GM19455 (cell line): Measurements from ENCODE around the gene EMP3.
"Not testable (repeated sequence)": the region's sequence is repeated elsewhere in the genome, so short reads cannot be mapped to it uniquely, and the experiment has no call there.

Experiments
- ATAC-seq: cut with Tn5 transposase; IDR thresholded peaks from one replicate; pipeline ENCODE4 v1.9.1; 2021; ENCODE audit not compliant: unreplicated experiment

The EMP3 gene

DNA sequence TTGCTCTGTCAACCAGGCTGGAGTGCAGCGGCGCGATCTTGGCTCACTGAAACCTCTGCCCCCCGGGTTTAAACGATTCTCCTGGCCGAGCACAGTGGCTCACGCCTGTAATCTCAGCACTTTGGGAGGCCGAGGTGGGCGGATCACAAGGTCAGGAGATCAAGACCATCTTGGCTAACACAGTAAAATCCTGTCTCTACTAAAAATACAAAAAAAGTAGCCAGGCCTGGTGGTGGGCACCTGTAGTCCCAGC is 7.7 kb upstream of the EMP3 start:
- not testable (repeated sequence) for ATAC-seq

DNA sequence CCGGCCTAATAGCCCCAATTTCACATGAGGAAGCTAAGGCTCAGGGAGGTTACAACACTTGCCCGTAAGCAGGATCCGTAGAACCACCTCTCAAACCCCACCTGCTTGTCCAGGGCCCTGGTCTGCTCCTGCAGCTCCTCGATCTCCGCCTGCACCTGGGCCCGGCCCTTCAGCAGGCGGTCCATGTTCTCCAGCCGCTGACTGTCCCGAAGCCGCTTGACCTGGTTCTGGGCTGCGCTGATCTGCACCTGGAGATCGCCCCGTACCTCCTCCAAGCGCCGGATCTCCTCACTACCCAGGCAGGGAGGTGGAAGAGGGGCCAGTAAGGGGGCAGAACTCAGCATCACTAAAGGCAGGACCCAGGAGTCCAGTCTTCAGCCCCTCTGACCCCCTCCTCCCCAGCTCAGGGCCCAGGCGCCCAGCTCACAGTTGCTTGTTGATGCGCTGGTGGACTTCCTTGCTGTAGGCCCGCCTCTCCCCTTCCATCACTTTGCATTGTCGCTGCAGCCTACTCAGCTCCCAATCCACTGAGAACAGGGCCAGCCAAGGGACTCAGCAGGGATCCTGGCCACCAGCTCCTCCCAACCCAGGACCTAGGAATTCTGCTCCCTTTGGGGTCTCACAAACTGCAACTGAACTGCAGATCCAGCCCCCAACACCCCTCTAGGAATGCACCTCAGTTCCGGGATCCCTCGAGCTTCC is 6.9 kb upstream of the EMP3 start:
- no peak for ATAC-seq

DNA sequence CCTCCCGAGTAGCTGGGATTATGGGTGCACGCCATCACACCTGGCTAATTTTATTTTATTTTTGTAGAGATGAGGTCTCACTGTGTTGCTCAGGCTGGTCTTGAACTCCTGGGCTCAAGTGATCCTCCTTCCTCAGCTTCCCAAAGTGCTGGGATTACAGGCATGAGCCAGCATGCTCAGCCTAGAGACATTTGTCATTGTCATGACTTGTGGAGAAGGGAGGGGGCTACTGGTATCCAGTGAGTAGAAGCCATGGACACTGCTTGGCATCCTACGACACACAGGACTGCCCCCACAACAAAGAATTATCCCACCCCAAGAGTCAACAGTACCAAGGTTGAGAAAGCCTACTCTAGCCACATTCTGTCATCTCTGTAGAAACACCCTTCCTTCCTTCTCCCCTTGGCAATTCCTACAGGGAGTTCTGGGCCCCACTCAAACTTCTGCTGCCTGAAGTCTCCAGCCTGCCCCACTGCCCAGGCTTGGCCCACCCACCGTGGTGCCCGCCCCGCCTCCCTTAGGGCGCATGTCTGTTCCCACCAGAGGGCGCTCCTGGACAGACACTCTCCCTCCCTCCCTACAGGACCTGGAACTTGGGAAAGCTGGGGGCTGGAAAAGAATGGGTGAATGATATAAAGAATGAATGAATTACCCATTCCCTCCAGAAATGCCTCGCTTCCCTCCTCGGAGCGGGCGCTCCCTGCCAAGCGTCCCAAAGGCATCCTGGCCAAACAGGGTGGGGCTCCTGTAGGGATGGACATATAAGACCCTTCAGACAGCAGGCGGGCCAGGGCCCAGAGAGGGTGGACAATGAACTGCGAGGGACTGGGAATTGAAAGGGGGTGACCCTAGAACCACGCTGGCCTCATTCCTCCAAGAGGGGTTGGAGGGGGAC is 5.5 kb upstream of the EMP3 start:
- no peak for ATAC-seq

DNA sequence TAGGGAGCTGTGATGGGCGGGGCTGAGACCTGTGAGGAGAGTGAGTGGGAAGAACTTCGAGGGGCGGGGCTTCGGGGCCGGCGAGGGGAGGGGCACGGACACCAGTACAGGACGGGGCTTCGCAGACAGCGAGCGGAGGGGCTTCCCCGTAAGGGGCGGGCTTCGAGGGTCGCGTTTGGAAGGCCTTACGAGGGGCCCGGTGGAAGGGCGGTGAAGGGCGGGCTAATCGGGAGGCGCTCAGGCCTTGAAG is 4.1 kb upstream of the EMP3 start:
- ATAC-seq: peak; percentile 44

DNA sequence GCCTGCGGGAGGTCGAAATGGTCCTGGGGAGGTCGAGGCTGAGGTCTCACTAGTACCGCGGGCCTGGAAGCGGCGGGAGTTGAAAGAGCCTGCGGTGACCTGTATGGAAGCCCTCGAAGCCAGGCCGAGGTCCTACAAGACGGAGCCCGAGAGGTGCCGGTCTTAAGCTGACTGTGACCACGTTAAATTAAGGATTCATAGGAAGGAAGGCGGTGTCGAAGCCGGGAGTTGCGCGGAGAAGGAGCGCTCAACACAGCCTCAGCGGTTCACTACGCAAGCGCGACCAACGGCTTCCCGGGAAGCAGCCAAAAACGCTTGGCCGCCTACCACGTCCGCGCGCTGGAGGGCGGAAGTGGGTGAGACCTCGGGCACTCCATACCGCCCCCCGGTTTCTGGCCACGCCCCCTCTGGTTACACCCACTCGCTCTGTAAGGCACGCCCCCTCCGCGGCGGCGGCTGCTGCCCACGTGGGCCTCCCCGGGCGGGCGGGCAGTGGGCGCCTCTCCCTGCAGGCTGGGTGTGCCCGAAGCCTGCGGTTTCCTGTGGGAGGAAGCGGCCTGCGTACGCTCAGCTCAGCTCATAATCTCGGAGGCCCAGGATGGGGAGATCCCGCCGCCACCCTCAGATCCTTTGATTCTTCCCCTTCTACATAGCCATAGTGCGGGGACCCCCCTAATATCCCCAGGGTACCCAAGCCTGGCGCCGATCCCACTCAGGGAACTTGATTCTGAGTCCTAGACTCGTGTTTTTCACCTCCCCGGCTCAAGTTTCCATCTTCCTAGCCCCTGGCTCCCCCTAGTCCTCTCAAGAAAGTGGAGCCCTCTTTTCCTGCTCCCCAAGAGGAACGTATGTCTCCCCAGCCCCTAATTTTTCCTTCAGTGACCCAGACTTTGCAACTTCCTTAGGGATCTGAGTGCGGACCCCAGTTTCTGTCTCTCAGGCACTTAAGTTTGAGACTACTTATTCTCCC is 3.4 kb upstream of the EMP3 start:
- peak; percentile 54 for ATAC-seq

DNA sequence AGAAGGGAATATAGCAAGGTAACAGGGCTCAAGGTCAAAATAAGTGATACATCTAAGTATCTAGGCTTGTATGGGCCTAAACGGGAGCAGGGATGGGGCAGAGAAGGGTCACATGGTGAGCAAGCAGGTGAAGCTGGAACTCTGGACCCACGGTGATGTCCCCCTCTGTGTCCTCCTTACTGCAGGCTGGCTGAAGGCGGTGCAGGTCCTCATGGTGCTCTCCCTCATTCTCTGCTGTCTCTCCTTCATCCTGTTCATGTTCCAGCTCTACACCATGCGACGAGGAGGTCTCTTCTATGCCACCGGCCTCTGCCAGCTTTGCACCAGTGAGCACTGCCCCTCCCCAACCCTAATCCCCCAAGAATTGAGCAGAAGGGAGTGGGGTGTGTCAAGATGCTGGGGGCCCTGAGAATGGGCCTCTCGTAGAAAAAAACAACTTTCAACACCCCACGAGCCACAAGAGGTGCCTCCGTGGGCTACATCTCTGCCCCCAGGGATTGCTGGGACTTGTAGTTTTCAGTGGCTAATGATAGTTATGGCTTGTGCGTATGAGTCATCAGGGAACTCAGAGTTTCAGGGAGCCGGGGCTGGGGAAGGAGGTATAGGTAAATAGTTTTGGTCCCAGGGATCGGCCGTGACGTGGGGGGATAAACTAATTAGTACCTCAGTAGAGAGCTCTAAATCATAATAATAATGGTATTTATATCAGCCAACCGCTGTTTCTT is 4.0 kb downstream of the EMP3 start:
- no peak for ATAC-seq

DNA sequence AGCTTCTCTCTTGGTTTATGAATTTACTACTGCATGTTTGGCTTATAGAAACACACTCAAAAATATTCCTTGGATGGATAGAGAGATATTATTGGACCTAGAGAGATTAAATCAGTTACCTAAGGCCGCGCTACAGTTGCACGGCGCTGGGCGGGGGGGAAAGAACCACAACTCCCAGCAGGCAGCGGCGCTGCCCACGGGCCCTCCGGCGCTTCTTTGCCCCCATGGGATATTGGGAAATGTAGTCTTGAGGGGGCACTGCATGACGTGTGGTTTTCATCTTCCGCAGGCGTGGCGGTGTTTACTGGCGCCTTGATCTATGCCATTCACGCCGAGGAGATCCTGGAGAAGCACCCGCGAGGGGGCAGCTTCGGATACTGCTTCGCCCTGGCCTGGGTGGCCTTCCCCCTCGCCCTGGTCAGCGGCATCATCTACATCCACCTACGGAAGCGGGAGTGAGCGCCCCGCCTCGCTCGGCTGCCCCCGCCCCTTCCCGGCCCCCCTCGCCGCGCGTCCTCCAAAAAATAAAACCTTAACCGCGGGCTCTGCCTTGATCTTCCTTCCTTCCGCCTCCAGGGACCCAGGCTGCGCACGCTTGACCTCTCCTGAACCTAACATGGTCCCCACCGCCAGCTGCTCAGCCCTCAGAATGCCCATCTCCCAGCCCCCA is 4.8 kb downstream of the EMP3 start:
- no peak for ATAC-seq

DNA sequence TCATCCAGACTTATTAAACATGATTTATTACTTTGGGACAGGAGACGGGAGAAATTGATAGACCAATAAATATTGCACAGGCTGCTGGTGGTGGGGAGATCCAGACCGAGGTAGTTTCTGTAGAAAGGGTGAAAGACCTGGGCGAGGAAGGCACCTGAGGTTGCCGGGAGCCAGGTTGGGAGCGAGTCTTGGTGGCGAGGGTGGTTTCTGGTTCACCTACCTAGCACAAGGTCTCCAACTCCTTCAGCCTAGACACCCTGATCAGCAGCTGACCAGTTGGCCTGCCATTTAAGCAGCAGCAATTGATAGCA is 7.0 kb downstream of the EMP3 start:
- no peak for ATAC-seq

DNA sequence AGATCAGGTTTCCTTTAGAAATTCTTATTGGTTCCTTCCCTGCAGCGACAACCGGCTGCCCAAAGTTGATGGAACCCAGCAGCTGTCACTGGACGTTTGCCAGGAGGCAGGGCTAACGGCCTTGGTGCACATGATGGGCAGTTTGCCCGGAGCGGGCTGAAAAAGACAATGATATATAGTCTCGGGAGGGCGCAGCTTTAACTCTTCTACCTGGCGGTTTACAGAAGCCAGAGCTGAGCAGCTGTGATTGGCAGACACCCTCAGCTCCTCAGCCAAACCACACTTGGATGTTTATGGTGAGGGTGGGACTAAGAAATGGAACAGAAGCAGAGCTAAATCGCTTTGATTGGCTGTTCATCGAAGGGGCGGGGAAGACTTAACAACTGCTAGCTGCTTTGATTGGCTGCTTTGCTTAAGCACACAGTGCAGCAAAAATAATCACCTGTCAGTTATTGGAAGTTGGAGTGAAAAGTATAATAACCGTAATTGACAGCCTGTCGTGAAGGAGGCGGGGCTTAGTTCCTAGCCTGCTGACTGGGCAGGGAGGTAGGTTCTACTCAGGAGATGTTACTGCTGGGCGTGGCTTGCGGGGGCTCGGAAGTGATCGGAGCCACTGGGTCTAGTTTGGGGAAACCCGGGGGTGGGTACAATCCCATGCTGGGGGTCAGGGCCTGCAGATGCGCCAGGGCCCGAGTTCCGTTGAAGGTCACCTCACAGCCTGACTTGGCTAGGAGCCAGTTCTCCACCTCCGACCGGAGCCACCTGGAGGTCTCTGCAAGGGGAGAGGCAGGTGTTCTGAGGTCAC is 7.5 kb downstream of the EMP3 start:
- peak; percentile 64 for ATAC-seq

DNA sequence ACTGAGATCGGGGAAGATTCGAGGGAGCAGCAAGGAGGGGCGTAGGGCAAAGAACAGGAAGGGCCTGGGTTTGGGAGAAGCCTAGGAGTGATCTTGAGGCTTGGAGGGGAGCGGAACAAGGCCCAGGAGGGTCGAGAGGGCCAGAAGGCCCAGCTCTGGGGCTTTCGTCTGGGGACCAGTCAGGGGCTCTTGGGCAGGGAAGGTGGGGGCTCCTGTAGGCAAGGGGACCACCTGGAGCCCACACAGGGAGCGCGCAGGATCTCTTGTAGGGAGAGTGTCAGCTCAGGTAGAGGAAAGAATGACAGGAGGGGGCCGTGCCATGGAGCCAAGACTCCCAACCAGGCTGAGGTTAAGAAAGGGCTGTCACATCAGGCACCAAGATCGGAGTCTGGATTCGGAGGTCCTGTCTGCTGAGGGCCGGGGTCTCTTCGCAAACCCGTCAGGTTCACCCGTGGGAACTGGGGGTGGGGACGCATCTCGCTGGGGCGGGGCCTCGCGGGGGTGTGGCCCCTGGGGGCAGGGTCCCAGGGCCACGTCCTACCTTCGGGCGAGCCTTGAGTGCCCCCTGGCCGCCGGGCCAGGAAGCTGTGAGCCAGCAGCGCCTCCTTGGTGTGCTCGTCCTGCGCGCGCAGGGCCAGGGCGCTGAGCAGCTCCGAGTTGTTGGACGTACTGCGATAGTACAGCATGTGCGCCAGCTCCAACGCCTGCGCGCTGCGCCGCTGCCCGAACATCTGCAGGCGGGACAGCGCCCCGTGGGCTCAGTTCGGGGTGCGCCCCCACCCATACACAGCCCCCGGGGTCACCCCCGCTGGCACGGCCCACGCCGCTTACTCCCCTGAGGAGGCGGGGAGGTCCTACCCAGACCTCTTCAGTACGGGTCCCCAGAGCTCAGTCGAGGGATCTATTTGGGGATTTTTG is 8.4 kb downstream of the EMP3 start:
- peak; percentile 49 for ATAC-seq

DNA sequence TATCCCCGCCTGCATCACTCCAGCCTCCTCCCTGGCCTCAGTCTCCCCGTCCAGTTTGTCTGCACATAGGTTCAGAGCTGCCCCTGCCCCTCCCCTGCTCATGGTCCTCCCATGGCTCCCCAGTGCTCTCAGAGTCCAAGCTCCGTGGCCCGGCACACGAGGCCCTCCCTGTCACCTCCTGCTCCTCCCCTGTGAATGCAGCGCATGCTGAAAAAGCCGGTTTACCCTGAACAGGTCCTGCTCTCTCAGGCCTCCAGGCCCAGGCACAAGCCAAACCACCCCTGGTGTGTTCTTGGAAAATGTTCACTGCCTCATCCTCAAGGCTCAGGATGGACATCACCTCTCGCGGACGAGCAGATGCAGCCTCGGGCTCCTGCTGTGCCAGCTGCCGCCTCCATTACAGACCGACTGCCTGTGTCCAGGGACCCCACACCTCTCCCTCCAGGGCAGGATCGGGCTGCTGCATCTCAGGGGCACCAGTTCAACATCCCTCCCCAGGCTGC is 13.0 kb downstream of the EMP3 start:
- no peak for ATAC-seq

DNA sequence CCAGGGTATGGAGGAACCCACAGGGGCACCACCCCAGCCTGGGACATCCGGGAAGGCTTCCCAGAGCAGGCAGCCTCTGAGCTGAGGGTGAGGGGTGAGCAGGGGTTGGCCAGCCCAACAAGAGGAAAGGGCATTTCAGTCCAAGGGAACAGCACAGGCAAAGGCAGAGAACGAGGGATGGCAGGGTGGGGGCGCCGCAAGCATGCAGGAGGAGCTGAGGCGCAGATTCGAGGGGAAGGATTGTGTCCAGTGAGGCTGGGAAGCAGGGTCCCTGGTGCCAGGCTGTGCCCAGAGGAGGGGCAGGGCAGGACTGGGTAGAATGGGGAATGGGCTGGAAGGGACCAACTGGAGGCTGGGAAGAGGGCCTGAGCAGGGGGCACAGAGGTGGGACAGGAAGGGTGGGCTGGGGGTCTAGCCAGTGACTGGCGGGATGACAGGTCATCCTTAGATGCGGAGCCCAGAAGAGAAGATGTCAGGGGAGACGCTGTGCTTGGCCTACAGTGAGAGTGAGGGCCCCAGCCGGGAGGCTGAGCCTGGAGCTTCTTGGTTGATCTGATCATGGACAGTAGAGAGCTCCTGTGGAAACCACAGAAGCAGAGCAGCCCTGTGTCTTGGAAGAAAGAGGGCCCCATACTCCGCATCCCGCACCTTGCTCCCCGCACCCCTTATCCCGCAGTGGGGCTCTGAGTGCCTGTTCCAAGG is 13.6 kb downstream of the EMP3 start:
- no peak for ATAC-seq

DNA sequence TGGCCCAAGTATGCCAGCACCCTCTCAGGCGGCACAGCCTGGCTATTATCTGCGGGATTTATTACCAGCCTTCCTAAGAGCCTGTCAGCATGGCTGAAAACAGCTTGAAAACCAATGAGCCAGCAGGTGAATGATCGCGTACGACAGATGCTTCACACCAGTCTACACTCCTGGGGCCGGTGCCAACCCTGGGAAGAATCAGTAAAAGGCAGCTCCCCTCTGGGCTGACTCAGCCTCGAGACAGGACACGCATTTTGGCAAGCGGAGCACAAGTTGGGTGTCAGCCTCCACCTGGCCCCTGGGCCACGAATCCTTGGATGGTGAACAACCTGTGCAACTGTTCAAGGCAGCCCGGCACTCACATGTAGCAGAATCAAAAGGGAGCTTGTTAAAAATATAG is 15.6 kb downstream of the EMP3 start:
- no peak for ATAC-seq

DNA sequence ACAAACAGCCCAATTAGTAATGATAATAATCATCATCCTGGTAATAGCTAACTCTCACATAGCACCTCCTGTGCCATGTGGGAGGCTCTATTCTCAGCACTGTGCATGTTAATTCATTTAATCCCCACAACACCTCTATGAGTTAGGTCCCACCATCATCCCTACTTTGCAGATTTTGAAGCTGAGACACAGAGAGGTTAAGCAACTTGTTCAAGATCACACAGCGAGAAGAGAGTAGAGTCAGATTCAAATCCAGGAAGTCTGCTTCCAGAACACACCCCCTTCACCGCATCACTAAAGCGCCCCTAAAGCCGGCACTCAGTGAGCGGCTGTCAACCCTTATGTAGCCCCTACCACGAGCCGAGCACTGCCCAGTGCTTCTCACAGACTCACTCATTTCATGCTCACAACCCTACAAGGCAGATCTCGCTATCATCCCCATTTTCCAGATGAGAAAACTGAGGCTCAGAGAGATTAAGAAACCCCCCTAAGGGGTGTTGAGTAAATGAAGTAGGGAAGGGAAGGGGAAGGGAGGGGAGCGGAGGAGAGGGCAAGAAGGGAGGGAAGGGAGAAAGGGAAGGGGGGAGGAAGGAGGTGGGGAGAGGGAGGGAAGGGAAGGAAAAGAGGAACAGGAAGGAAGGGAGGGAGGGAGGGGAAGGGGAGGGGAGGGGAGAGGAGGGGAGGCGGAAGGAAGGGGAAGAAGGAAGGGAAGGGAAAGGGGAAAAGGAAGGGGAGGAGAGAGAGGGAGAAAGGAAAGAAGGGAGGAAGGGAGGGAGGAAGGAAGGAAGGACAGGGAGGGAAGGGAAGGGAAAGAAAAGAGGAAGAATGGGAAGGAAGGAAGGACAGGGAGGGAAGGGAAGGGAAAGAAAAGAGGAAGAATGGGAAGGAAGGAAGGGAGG is 16.4 kb downstream of the EMP3 start:
- ATAC-seq: no peak

DNA sequence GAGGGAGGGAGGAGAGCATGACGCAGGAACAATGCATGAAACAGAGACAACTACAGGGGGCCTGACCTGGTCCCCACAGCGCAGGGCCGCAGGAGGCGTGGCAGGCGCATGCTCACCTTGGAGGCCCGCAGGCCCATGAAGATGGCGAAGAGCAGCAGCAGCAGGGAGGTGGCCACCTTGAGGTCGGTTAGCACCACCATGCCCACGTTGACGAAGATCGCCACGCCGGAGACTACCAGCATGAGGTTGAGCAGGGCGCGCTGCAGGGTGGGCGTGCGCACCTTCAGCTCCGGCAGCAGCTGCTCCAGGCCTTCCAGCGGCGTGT is 17.0 kb downstream of the EMP3 start:
- ATAC-seq: no peak

DNA sequence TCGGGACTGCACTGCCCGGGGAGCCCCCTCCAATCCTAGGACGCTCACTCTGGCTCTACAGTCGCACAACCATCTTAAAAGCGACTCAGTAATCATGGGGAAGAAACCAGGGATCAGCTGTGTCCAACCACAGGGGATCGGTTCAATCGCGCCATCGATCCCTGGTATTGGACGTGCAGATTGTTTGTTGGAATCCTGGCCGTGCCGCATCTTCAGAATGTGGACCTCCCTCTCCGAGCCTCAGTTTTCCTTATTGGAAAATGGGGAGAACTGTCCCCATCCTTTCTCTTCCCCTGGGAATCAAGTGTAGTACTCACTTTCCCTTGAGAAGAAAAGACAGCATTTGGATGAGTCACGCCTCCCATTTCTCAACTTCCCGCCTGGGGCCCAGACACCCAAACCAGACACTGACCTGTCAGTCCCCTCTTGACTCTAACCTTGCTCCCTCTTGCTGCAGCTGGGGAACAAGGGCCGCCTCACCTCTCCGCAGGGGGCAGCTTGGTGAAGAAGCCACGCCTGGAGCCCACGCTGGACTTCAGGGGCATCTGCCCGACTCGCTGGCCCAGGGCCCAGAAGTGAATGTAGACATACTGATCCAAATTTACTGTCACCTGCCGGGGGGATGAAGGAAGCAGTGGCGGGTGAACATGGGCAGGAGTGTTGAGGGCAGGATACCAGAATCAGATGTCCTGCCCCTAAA is 17.6 kb downstream of the EMP3 start:
- ATAC-seq: no peak

DNA sequence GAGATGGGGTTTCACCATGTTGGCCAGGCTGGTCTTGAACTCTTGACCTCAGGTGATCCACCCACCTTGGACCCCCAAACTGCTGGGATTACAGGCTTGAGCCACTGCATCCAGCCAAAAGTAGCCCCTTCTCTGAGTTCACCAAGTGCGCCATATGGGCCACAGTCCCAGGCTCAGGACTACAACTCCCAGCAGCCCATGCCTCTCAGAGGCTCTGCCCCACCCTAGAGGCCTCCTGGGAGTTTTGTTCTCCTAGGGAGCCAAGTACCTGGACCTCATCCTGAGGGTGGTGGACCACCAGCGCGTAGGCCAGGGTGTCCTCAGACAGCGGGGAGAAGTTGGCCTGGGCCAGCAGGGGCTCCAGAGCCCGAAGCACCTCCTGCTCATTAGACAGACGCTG is 19.5 kb downstream of the EMP3 start:
- ATAC-seq: no peak
